Activated T-helper 1 cell treated with anti-CD3 and anti-CD28 coated beads, Interleukin-12 subunit alpha, Interleukin-12 subunit beta, Interleukin-2, Interleukin-4 antibody, amounts not matched to agents 30 ng/mL and 10 ng/mL and 1 ng/mL, durations not matched to agents 14 hours and 24 hours and 36 hours (primary cell): ENCODE measurements around the gene SPTBN2. TPM values are rescaled to one million over a fixed set of nuclear protein-coding genes. Genes with fewer than 3 reads are reported as not detected.

Experiments used
- DNase-seq: peaks from one replicate; pipeline ENCODE4 v3.0.0; 2021; ENCODE audit warnings: low spot score
- H3K27ac Mint-ChIP-seq: one replicate; pipeline ENCODE4 v1.8.0; 2021; ENCODE audit warnings: mild to moderate bottlenecking, mixed read lengths
- H3K27me3 Mint-ChIP-seq: one replicate; pipeline ENCODE4 v1.8.0; 2022; ENCODE audit warnings: mild to moderate bottlenecking, moderate library complexity, mixed read lengths; ENCODE audit not compliant: insufficient read depth
- H3K36me3 Mint-ChIP-seq: one replicate; pipeline ENCODE4 v1.8.0; 2021; ENCODE audit warnings: low read depth, mixed read lengths
- H3K4me1 Mint-ChIP-seq: one replicate; pipeline ENCODE4 v1.8.0; 2021; ENCODE audit warnings: low read depth, mixed read lengths
- H3K4me3 Mint-ChIP-seq: one replicate; pipeline ENCODE4 v1.8.0; 2021; ENCODE audit warnings: mild to moderate bottlenecking, moderate library complexity, mixed read lengths
- H3K9me3 Mint-ChIP-seq: one replicate; pipeline ENCODE4 v1.8.0; 2021; ENCODE audit warnings: mixed read lengths
- intact Hi-C: fragments of 100-400 bp; cut with micrococcal nuclease; formaldehyde crosslinking; loops from one replicate; pipeline ENCODE4 v1.15.1; 2024
- total RNA-seq: library from RNA; stranded (reverse); gene quantifications from 2 replicates; pipeline ENCODE4 v1.2.3, GENCODE V29; 2022

The SPTBN2 gene
- total RNA-seq, 1 donor from 2014 or later: 0.91 TPM

- intact Hi-C loops: no loop called here
- Mint-ChIP-seq H3K4me1 (no peaks in the 10 kb centered on the region), H3K27me3 (peaks cover 2% of the 10 kb centered on the region), H3K4me3 (no peak overlapping the region), H3K36me3 (no peaks in the 10 kb centered on the region), H3K27ac (no peak overlapping the region), H3K9me3 (no peaks in the 10 kb centered on the region)
- DNase-seq: no peak
Observed at GRCh38 chr11:66692871-66693331, 36.1 kb downstream of the SPTBN2 start.

- Mint-ChIP-seq H3K27me3 (peaks cover 2% of the 10 kb centered on the region), H3K4me3 (no peak overlapping the region), H3K27ac (no peak overlapping the region), H3K36me3 (no peaks in the 10 kb centered on the region), H3K9me3 (no peaks in the 10 kb centered on the region), H3K4me1 (no peaks in the 10 kb centered on the region)
- intact Hi-C loops: no loop called here
- DNase-seq: no peak
Observed at GRCh38 chr11:66692446-66692845, 36.6 kb downstream of the SPTBN2 start.

GRCh38 chr11:66691311-66691980 is 37.6 kb downstream of the SPTBN2 start:
- intact Hi-C loops: no loop called here
- Mint-ChIP-seq H3K27me3 (peaks cover 2% of the 10 kb centered on the region), H3K36me3 (no peaks in the 10 kb centered on the region), H3K27ac (no peak overlapping the region), H3K4me1 (no peaks in the 10 kb centered on the region), H3K9me3 (no peaks in the 10 kb centered on the region), H3K4me3 (no peak overlapping the region)
- no peak for DNase-seq

GRCh38 chr11:66689661-66690590 is 39.1 kb downstream of the SPTBN2 start:
- no peak overlapping the region for H3K27ac Mint-ChIP-seq
- no peaks in the 10 kb centered on the region for H3K9me3 Mint-ChIP-seq
- no peak for DNase-seq
- H3K27me3 Mint-ChIP-seq: peaks cover 2% of the 10 kb centered on the region
- H3K4me3 Mint-ChIP-seq: no peak overlapping the region
- intact Hi-C loops: no loop called here
- H3K4me1 Mint-ChIP-seq: no peaks in the 10 kb centered on the region
- H3K36me3 Mint-ChIP-seq: no peaks in the 10 kb centered on the region

- H3K36me3 Mint-ChIP-seq: no peaks in the 10 kb centered on the region
- no peak for DNase-seq
- no peaks in the 10 kb centered on the region for H3K27me3 Mint-ChIP-seq
- no peak overlapping the region for H3K27ac Mint-ChIP-seq
- H3K9me3 Mint-ChIP-seq: no peaks in the 10 kb centered on the region
- H3K4me3 Mint-ChIP-seq: no peak overlapping the region
- no peaks in the 10 kb centered on the region for H3K4me1 Mint-ChIP-seq
- intact Hi-C loops: no loop called here
Observed at GRCh38 chr11:66688561-66689534, 40.2 kb downstream of the SPTBN2 start.

- intact Hi-C loops: no loop called here
- no peaks in the 10 kb centered on the region for H3K27me3 Mint-ChIP-seq
Observed at GRCh38 chr11:66687831-66688281, 41.2 kb downstream of the SPTBN2 start.

GRCh38 chr11:66686801-66687750 is 41.9 kb downstream of the SPTBN2 start:
- H3K4me1 Mint-ChIP-seq: no peaks in the 10 kb centered on the region
- H3K4me3 Mint-ChIP-seq: no peak overlapping the region
- DNase-seq: no peak
- H3K9me3 Mint-ChIP-seq: no peaks in the 10 kb centered on the region
- intact Hi-C loops: no loop called here
- no peaks in the 10 kb centered on the region for H3K27me3 Mint-ChIP-seq
- H3K36me3 Mint-ChIP-seq: no peaks in the 10 kb centered on the region
- no peak overlapping the region for H3K27ac Mint-ChIP-seq

More at GRCh38 chr11:66687831-66688281, 41.2 kb downstream of the SPTBN2 start:
- Mint-ChIP-seq H3K4me3 (no peak overlapping the region), H3K9me3 (no peaks in the 10 kb centered on the region), H3K4me1 (no peaks in the 10 kb centered on the region), H3K36me3 (no peaks in the 10 kb centered on the region), H3K27ac (no peak overlapping the region)
- DNase-seq: no peak

- Mint-ChIP-seq H3K4me1 (no peaks in the 10 kb centered on the region), H3K27ac (no peak overlapping the region), H3K4me3 (no peak overlapping the region), H3K27me3 (no peaks in the 10 kb centered on the region), H3K36me3 (no peaks in the 10 kb centered on the region), H3K9me3 (no peaks in the 10 kb centered on the region)
- DNase-seq: no peak
- intact Hi-C loops: no loop called here
Observed at GRCh38 chr11:66686100-66686785, 42.8 kb downstream of the SPTBN2 start.

GRCh38 chr11:66685276-66686099 is 43.5 kb downstream of the SPTBN2 start:
- H3K4me3 Mint-ChIP-seq: no peak overlapping the region
- DNase-seq: no peak
- H3K9me3 Mint-ChIP-seq: no peaks in the 10 kb centered on the region

GRCh38 chr11:66684635-66685034 is 44.4 kb downstream of the SPTBN2 start:
- Mint-ChIP-seq H3K27ac (no peak overlapping the region), H3K36me3 (no peaks in the 10 kb centered on the region), H3K4me3 (no peak overlapping the region), H3K9me3 (no peaks in the 10 kb centered on the region), H3K4me1 (no peaks in the 10 kb centered on the region), H3K27me3 (no peaks in the 10 kb centered on the region)
- DNase-seq: no peak
- intact Hi-C loops: no loop called here

More at GRCh38 chr11:66685276-66686099, 43.5 kb downstream of the SPTBN2 start:
- Mint-ChIP-seq H3K4me1 (no peaks in the 10 kb centered on the region), H3K27ac (no peak overlapping the region), H3K36me3 (no peaks in the 10 kb centered on the region), H3K27me3 (no peaks in the 10 kb centered on the region)
- intact Hi-C loops: no loop called here

- Mint-ChIP-seq H3K4me3 (no peak overlapping the region), H3K27me3 (no peaks in the 10 kb centered on the region), H3K4me1 (no peaks in the 10 kb centered on the region), H3K9me3 (no peaks in the 10 kb centered on the region), H3K27ac (no peak overlapping the region), H3K36me3 (no peaks in the 10 kb centered on the region)
- DNase-seq: no peak
- intact Hi-C loops: no loop called here
Observed at GRCh38 chr11:66683877-66684276, 45.1 kb downstream of the SPTBN2 start.
